Measurements from ENCODE around the gene RAPGEF4. TPM values are rescaled to one million over a fixed set of nuclear protein-coding genes. Genes with fewer than 3 reads are reported as not detected.

RAPGEF4 gene
- total and polyA plus RNA-seq, 9 donors = 1.1 to 2.4 (median 1.5) TPM

GRCh38 chr2:172945510-172945850 is 209.8 kb downstream of the RAPGEF4 start:
- no CpG with 5 or more reads among the region's 2 CpGs for WGBS (ENCODE audit: insufficient coverage)
- Histone ChIP-seq H3K27me3 (ENCODE audit: control insufficient read depth, insufficient read depth, low read length) (no peaks in the 10 kb centered on the region), H3K36me3 (ENCODE audit: control insufficient read depth, insufficient read depth, low read length) (no peaks in the 10 kb centered on the region)

GRCh38 chr2:172947461-172948153 is 212.0 kb downstream of the RAPGEF4 start:
- WGBS (ENCODE audit: insufficient coverage) = no CpG with 5 or more reads among the region's 3 CpGs
- Histone ChIP-seq H3K27me3 (ENCODE audit: control insufficient read depth, insufficient read depth, low read length) (no peaks in the 10 kb centered on the region), H3K27ac (ENCODE audit: low read length) (no peak overlapping the region), H3K36me3 (ENCODE audit: control insufficient read depth, insufficient read depth, low read length) (no peaks in the 10 kb centered on the region), H3K4me1 (ENCODE audit: control insufficient read depth, insufficient read depth, low read length) (no peaks in the 10 kb centered on the region), H3K4me3 (ENCODE audit: low read length) (no peak overlapping the region), H3K9me3 (replicated peaks; ENCODE audit: control insufficient read depth, low read depth, low read length) (no peaks in the 10 kb centered on the region)
- DNase-seq = no peak

More at GRCh38 chr2:172945510-172945850, 209.8 kb downstream of the RAPGEF4 start:
- no peak overlapping the region for H3K27ac ChIP-seq (ENCODE audit: low read length)
- H3K9me3 ChIP-seq (replicated peaks; ENCODE audit: control insufficient read depth, low read depth, low read length) = no peaks in the 10 kb centered on the region
- no peaks in the 10 kb centered on the region for H3K4me1 ChIP-seq (ENCODE audit: control insufficient read depth, insufficient read depth, low read length)
- no peak overlapping the region for H3K4me3 ChIP-seq (ENCODE audit: low read length)
- DNase-seq = no peak

GRCh38 chr2:172949522-172949921 is 213.9 kb downstream of the RAPGEF4 start:
- no peaks in the 10 kb centered on the region for H3K36me3 ChIP-seq (ENCODE audit: control insufficient read depth, insufficient read depth, low read length)
- no peak for DNase-seq
- no peaks in the 10 kb centered on the region for H3K4me1 ChIP-seq (ENCODE audit: control insufficient read depth, insufficient read depth, low read length)
- H3K9me3 ChIP-seq (replicated peaks; ENCODE audit: control insufficient read depth, low read depth, low read length) = no peaks in the 10 kb centered on the region
- H3K27me3 ChIP-seq (ENCODE audit: control insufficient read depth, insufficient read depth, low read length) = no peaks in the 10 kb centered on the region
- no peak overlapping the region for H3K4me3 ChIP-seq (ENCODE audit: low read length)
- H3K27ac ChIP-seq (ENCODE audit: low read length) = no peak overlapping the region

- DNase-seq = no peak
- Histone ChIP-seq H3K9me3 (replicated peaks; ENCODE audit: control insufficient read depth, low read depth, low read length) (no peaks in the 10 kb centered on the region), H3K36me3 (ENCODE audit: control insufficient read depth, insufficient read depth, low read length) (no peaks in the 10 kb centered on the region), H3K27ac (ENCODE audit: low read length) (no peak overlapping the region), H3K4me3 (ENCODE audit: low read length) (no peak overlapping the region), H3K4me1 (ENCODE audit: control insufficient read depth, insufficient read depth, low read length) (no peaks in the 10 kb centered on the region), H3K27me3 (ENCODE audit: control insufficient read depth, insufficient read depth, low read length) (no peaks in the 10 kb centered on the region)
These were observed 214.9 kb downstream of the RAPGEF4 start for GRCh38 chr2:172950565-172950964.

- no peak for DNase-seq
- H3K4me1 ChIP-seq (ENCODE audit: control insufficient read depth, insufficient read depth, low read length) = no peaks in the 10 kb centered on the region
- H3K27me3 ChIP-seq (ENCODE audit: control insufficient read depth, insufficient read depth, low read length) = no peaks in the 10 kb centered on the region
- H3K9me3 ChIP-seq (replicated peaks; ENCODE audit: control insufficient read depth, low read depth, low read length) = no peaks in the 10 kb centered on the region
- H3K27ac ChIP-seq (ENCODE audit: low read length) = no peak overlapping the region
- no peaks in the 10 kb centered on the region for H3K36me3 ChIP-seq (ENCODE audit: control insufficient read depth, insufficient read depth, low read length)
- H3K4me3 ChIP-seq (ENCODE audit: low read length) = no peak overlapping the region
- 94% methylated on average over 2 of the region's 2 CpGs for WGBS (ENCODE audit: insufficient coverage)
These were observed 215.9 kb downstream of the RAPGEF4 start for GRCh38 chr2:172951554-172951953.

- no peaks in the 10 kb centered on the region for H3K9me3 ChIP-seq (replicated peaks; ENCODE audit: control insufficient read depth, low read depth, low read length)
- WGBS (ENCODE audit: insufficient coverage) = no CpG with 5 or more reads among the region's 1 CpG
- no peaks in the 10 kb centered on the region for H3K27me3 ChIP-seq (ENCODE audit: control insufficient read depth, insufficient read depth, low read length)
- no peak for DNase-seq
- no peaks in the 10 kb centered on the region for H3K36me3 ChIP-seq (ENCODE audit: control insufficient read depth, insufficient read depth, low read length)
- H3K27ac ChIP-seq (ENCODE audit: low read length) = no peak overlapping the region
- no peak overlapping the region for H3K4me3 ChIP-seq (ENCODE audit: low read length)
- H3K4me1 ChIP-seq (ENCODE audit: control insufficient read depth, insufficient read depth, low read length) = no peaks in the 10 kb centered on the region
These were observed 217.8 kb downstream of the RAPGEF4 start for GRCh38 chr2:172953411-172953810.

- Histone ChIP-seq H3K27ac (ENCODE audit: low read length) (no peak overlapping the region), H3K36me3 (ENCODE audit: control insufficient read depth, insufficient read depth, low read length) (no peaks in the 10 kb centered on the region), H3K27me3 (ENCODE audit: control insufficient read depth, insufficient read depth, low read length) (no peaks in the 10 kb centered on the region), H3K4me3 (ENCODE audit: low read length) (no peak overlapping the region), H3K9me3 (replicated peaks; ENCODE audit: control insufficient read depth, low read depth, low read length) (no peaks in the 10 kb centered on the region), H3K4me1 (ENCODE audit: control insufficient read depth, insufficient read depth, low read length) (no peaks in the 10 kb centered on the region)
- WGBS (ENCODE audit: insufficient coverage) = 71% methylated on average over 1 of the region's 5 CpGs
- peak; percentile 45 for DNase-seq
These were observed 218.6 kb downstream of the RAPGEF4 start for GRCh38 chr2:172953970-172954852.

GRCh38 chr2:172955587-172955986 is 219.9 kb downstream of the RAPGEF4 start:
- Histone ChIP-seq H3K27me3 (ENCODE audit: control insufficient read depth, insufficient read depth, low read length) (no peaks in the 10 kb centered on the region), H3K36me3 (ENCODE audit: control insufficient read depth, insufficient read depth, low read length) (no peaks in the 10 kb centered on the region), H3K9me3 (replicated peaks; ENCODE audit: control insufficient read depth, low read depth, low read length) (no peaks in the 10 kb centered on the region), H3K27ac (ENCODE audit: low read length) (no peak overlapping the region), H3K4me1 (ENCODE audit: control insufficient read depth, insufficient read depth, low read length) (no peaks in the 10 kb centered on the region), H3K4me3 (ENCODE audit: low read length) (no peak overlapping the region)
- WGBS (ENCODE audit: insufficient coverage) = 71% methylated on average over 6 of the region's 11 CpGs
- DNase-seq = no peak

- H3K36me3 ChIP-seq (ENCODE audit: control insufficient read depth, insufficient read depth, low read length) = no peaks in the 10 kb centered on the region
- no peaks in the 10 kb centered on the region for H3K4me1 ChIP-seq (ENCODE audit: control insufficient read depth, insufficient read depth, low read length)
- H3K4me3 ChIP-seq (ENCODE audit: low read length) = no peak overlapping the region
- DNase-seq = no peak
- H3K9me3 ChIP-seq (replicated peaks; ENCODE audit: control insufficient read depth, low read depth, low read length) = no peaks in the 10 kb centered on the region
- H3K27me3 ChIP-seq (ENCODE audit: control insufficient read depth, insufficient read depth, low read length) = no peaks in the 10 kb centered on the region
- H3K27ac ChIP-seq (ENCODE audit: low read length) = no peak overlapping the region
These were observed 222.1 kb downstream of the RAPGEF4 start for GRCh38 chr2:172957734-172958133.

GRCh38 chr2:172962082-172962481 is 226.4 kb downstream of the RAPGEF4 start:
- 100% methylated on average over 1 of the region's 1 CpG for WGBS (ENCODE audit: insufficient coverage)
- no peak overlapping the region for H3K27ac ChIP-seq (ENCODE audit: low read length)
- H3K9me3 ChIP-seq (replicated peaks; ENCODE audit: control insufficient read depth, low read depth, low read length) = no peaks in the 10 kb centered on the region
- H3K36me3 ChIP-seq (ENCODE audit: control insufficient read depth, insufficient read depth, low read length) = no peaks in the 10 kb centered on the region
- H3K4me3 ChIP-seq (ENCODE audit: low read length) = no peak overlapping the region
- peaks cover 4% of the 10 kb centered on the region for H3K4me1 ChIP-seq (ENCODE audit: control insufficient read depth, insufficient read depth, low read length)
- DNase-seq = no peak
- no peaks in the 10 kb centered on the region for H3K27me3 ChIP-seq (ENCODE audit: control insufficient read depth, insufficient read depth, low read length)

Data from muscle of leg (tissue), 11 donors.